HTERT RPE-1 (cell line): Measurements from ENCODE around the gene RNF115.
"Not testable (repeated sequence)": the region's sequence is repeated elsewhere in the genome, so short reads cannot be mapped to it uniquely, and the experiment has no call there.

Experiments
- in situ Hi-C: fragments of 300-500 bp; cut with MboI; formaldehyde crosslinking; loops from 4 replicates; pipeline ENCODE4 v1.14.3; 2020; ENCODE audit warnings: low sequenced_read_pairs

Gene RNF115

GRCh38 chr1:145828367-145829026 is 4.6 kb upstream of the RNF115 start:
- in situ Hi-C loops: no loop called here

GRCh38 chr1:145827966-145828365 is 4.1 kb upstream of the RNF115 start:
- in situ Hi-C loops: no loop called here

- in situ Hi-C loops: no loop called here
Measured at GRCh38 chr1:145826030-145826429, 2.1 kb upstream of the RNF115 start.

GRCh38 chr1:145824499-145824842 is 576 bp upstream of the RNF115 start:
- in situ Hi-C loops: no loop called here

- in situ Hi-C loops: not testable (repeated sequence)
Measured at GRCh38 chr1:145822779-145823331, 1.0 kb downstream of the RNF115 start.

GRCh38 chr1:145818095-145818494 is 5.8 kb downstream of the RNF115 start:
- in situ Hi-C loops: not testable (repeated sequence)

GRCh38 chr1:145812977-145813810 is 10.7 kb downstream of the RNF115 start:
- in situ Hi-C loops: not testable (repeated sequence)

GRCh38 chr1:145806844-145807243 is 17.1 kb downstream of the RNF115 start:
- in situ Hi-C loops: no loop called here

GRCh38 chr1:145806408-145806807 is 17.5 kb downstream of the RNF115 start:
- in situ Hi-C loops: no loop called here

- in situ Hi-C loops: no loop called here
Measured at GRCh38 chr1:145805057-145805456, 18.8 kb downstream of the RNF115 start.

GRCh38 chr1:145804235-145805045 is 19.5 kb downstream of the RNF115 start:
- in situ Hi-C loops: no loop called here

GRCh38 chr1:145799806-145800205 is 24.1 kb downstream of the RNF115 start:
- in situ Hi-C loops: no loop called here

GRCh38 chr1:145796753-145797152 is 27.1 kb downstream of the RNF115 start:
- in situ Hi-C loops: no loop called here

- in situ Hi-C loops: no loop called here
Measured at GRCh38 chr1:145795257-145795881, 28.5 kb downstream of the RNF115 start.

GRCh38 chr1:145792484-145792883 is 31.4 kb downstream of the RNF115 start:
- in situ Hi-C loops: no loop called here

- in situ Hi-C loops: not testable (repeated sequence)
Measured at GRCh38 chr1:145791860-145792259, 32.0 kb downstream of the RNF115 start.

GRCh38 chr1:145788580-145788979 is 35.3 kb downstream of the RNF115 start:
- in situ Hi-C loops: no loop called here

- in situ Hi-C loops: no loop called here
Measured at GRCh38 chr1:145786271-145786670, 37.6 kb downstream of the RNF115 start.

GRCh38 chr1:145785547-145785946 is 38.3 kb downstream of the RNF115 start:
- in situ Hi-C loops: no loop called here

- in situ Hi-C loops: no loop called here
Measured at GRCh38 chr1:145784409-145784808, 39.5 kb downstream of the RNF115 start.
